Panc1 (cell line): ENCODE measurements around the gene NCKAP5. TPM values are rescaled to one million over a fixed set of nuclear protein-coding genes. Genes with fewer than 3 reads are reported as not detected.

Experiments used
- ATAC-seq: fragments of 200-7000 bp; cut with Tn5 transposase; 2 replicates; pipeline ENCODE4 v1.9.1; 2020; ENCODE audit warnings: mild to moderate bottlenecking, moderate library complexity
- BruUV-seq: library from RNA; stranded (reverse); fragments of 400-500 nt; replicated peaks from 2 replicates; lab custom pipeline; 2021; lab: Mats Ljungman, UMichigan
- CTCF ChIA-PET: fragments of 300-600 bp; sonication (Branson Sonifier 250); formaldehyde crosslinking; loops from one replicate; lab custom pipeline; 2022; ENCODE audit warnings: antibody characterized with exemption; lab: Charles Lee
- POLR2A ChIA-PET: fragments of 300-600 bp; sonication (Branson Sonifier 250); formaldehyde crosslinking; loops from one replicate; lab custom pipeline; 2022; ENCODE audit warnings: antibody characterized with exemption; lab: Charles Lee
- DNase-seq: peaks from one replicate; pipeline ENCODE4 v3.0.0-alpha.2; 2010; ENCODE audit warnings: low read depth, low spot score
- H3K27ac ChIP-seq: 2 replicates; pipeline ENCODE4 v1.5.1; 2011; ENCODE audit warnings: mild to moderate bottlenecking, low read length, inconsistent platforms
- H3K27me3 ChIP-seq: fragments of 200-500 bp; sonication (Bioruptor generic); 2 replicates; pipeline ENCODE4 v1.6.0; 2014; ENCODE audit warnings: low read length, inconsistent platforms; ENCODE audit not compliant: control insufficient read depth, insufficient read depth
- H3K36me3 ChIP-seq: fragments of 200-500 bp; sonication (Bioruptor generic); 2 replicates; pipeline ENCODE4 v1.5.1; 2014; ENCODE audit warnings: inconsistent platforms, mild to moderate bottlenecking, low read length, moderate library complexity; ENCODE audit not compliant: control insufficient read depth, insufficient read depth
- H3K4me1 ChIP-seq: 2 replicates; pipeline ENCODE4 v1.5.1; 2011; ENCODE audit warnings: inconsistent platforms, mild to moderate bottlenecking, low read length, moderate library complexity; ENCODE audit not compliant: control insufficient read depth, insufficient read depth
- H3K4me3 ChIP-seq, 2 experiments: 2 replicates each; pipeline ENCODE4 v1.5.1; 2011 to 2012; ENCODE audit warnings: low read depth in 2 of 2, low read length in 2 of 2, mild to moderate bottlenecking in 2 of 2, inconsistent platforms in 1 of 2, moderate library complexity in 1 of 2
- H3K9me3 ChIP-seq: fragments of 200-500 bp; sonication (Bioruptor generic); 2 replicates; pipeline ENCODE4 v1.5.1; 2014; ENCODE audit warnings: low read depth, mild to moderate bottlenecking, inconsistent platforms, low read length, moderate library complexity; ENCODE audit not compliant: control insufficient read depth, insufficient read depth
- POLR2AphosphoS5 ChIP-seq: IDR thresholded peaks from 2 replicates; pipeline ENCODE4 v1.6.1; 2012; ENCODE audit warnings: mild to moderate bottlenecking, low read depth, low read length, moderate library complexity
- SIN3A ChIP-seq: IDR thresholded peaks from 2 replicates; pipeline ENCODE4 v1.6.1; 2012; ENCODE audit warnings: low read depth, mild to moderate bottlenecking, low read length, moderate library complexity, borderline replicate concordance; ENCODE audit not compliant: insufficient read depth
- TCF7L2 ChIP-seq: IDR thresholded peaks from 2 replicates; pipeline ENCODE4 v1.6.1; 2011; ENCODE audit warnings: mild to moderate bottlenecking, low read depth, low read length, inconsistent platforms
- in situ Hi-C: cut with HindIII; loops from 2 replicates; pipeline ENCODE4 v1.10.0; 2016; ENCODE audit warnings: low sequenced_read_pairs, low pct_unique_long_range_greater_than_20kb
- intact Hi-C: fragments of 100-400 bp; cut with micrococcal nuclease; formaldehyde crosslinking; loops from one replicate; pipeline ENCODE4 v1.10.0; 2022; ENCODE audit not compliant: unreplicated experiment
- total RNA-seq: library from RNA; stranded (reverse); gene quantifications from one replicate; pipeline ENCODE4 v1.2.1, GENCODE V29; 2021; ENCODE audit not compliant: unreplicated experiment
- TF ChIP-seq, protein P1 (sequence below), 2 experiments: IDR thresholded peaks; 2 replicates each; pipeline ENCODE4 v1.6.1; 2011 to 2012; ENCODE audit warnings: low read depth in 2 of 2, control low read depth in 1 of 2, low read length in 1 of 2, mild to moderate bottlenecking in 1 of 2, moderate library complexity in 1 of 2; ENCODE audit not compliant: insufficient read depth in 1 of 2
- TF ChIP-seq, protein P2 (sequence below): fragments of 450-650 bp; IDR thresholded peaks from 2 replicates; pipeline ENCODE4 v1.5.1; 2017; ENCODE audit warnings: mild to moderate bottlenecking

Gene NCKAP5
- total RNA-seq, 1 experiment from 2014 or later, result 0.10 TPM

DNA sequence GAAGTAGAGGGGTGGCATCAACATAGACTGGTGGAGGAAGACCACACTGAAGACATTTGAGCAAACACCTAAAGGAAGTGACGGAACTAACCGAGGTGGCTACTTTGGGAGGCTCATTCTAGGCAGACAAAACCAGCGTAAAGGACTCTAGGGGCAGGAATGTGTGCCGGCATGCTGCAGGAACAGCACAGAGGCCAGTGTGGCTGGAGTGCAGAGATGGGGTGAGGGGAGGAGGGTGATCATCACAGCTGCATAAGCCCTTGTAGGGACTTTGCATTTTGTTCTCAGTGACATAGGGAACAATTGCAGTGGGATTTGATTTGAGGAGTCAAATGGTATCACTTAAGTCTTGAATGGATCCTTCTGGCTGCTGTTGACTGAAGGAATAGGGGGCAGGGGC, 253.5 kb downstream of the NCKAP5 start:
- TF ChIP-seq SIN3A, result no peak
- TF ChIP-seq TCF7L2, result no peak
- TF ChIP-seq, protein P1, sequence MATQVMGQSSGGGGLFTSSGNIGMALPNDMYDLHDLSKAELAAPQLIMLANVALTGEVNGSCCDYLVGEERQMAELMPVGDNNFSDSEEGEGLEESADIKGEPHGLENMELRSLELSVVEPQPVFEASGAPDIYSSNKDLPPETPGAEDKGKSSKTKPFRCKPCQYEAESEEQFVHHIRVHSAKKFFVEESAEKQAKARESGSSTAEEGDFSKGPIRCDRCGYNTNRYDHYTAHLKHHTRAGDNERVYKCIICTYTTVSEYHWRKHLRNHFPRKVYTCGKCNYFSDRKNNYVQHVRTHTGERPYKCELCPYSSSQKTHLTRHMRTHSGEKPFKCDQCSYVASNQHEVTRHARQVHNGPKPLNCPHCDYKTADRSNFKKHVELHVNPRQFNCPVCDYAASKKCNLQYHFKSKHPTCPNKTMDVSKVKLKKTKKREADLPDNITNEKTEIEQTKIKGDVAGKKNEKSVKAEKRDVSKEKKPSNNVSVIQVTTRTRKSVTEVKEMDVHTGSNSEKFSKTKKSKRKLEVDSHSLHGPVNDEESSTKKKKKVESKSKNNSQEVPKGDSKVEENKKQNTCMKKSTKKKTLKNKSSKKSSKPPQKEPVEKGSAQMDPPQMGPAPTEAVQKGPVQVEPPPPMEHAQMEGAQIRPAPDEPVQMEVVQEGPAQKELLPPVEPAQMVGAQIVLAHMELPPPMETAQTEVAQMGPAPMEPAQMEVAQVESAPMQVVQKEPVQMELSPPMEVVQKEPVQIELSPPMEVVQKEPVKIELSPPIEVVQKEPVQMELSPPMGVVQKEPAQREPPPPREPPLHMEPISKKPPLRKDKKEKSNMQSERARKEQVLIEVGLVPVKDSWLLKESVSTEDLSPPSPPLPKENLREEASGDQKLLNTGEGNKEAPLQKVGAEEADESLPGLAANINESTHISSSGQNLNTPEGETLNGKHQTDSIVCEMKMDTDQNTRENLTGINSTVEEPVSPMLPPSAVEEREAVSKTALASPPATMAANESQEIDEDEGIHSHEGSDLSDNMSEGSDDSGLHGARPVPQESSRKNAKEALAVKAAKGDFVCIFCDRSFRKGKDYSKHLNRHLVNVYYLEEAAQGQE (IDR thresholded peaks at IDR 0.05; ENCODE audit: insufficient read depth in 1 of 2, low read depth in 2 of 2, low read length in 1 of 2), result no peak
- no peak for TF ChIP-seq POLR2AphosphoS5
- TF ChIP-seq, protein P2, sequence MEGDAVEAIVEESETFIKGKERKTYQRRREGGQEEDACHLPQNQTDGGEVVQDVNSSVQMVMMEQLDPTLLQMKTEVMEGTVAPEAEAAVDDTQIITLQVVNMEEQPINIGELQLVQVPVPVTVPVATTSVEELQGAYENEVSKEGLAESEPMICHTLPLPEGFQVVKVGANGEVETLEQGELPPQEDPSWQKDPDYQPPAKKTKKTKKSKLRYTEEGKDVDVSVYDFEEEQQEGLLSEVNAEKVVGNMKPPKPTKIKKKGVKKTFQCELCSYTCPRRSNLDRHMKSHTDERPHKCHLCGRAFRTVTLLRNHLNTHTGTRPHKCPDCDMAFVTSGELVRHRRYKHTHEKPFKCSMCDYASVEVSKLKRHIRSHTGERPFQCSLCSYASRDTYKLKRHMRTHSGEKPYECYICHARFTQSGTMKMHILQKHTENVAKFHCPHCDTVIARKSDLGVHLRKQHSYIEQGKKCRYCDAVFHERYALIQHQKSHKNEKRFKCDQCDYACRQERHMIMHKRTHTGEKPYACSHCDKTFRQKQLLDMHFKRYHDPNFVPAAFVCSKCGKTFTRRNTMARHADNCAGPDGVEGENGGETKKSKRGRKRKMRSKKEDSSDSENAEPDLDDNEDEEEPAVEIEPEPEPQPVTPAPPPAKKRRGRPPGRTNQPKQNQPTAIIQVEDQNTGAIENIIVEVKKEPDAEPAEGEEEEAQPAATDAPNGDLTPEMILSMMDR, result no peak
- ATAC-seq, result no peak
- H3K36me3 ChIP-seq, result no peaks in the 10 kb centered on the region
- no peak overlapping the region for H3K27ac ChIP-seq
- ChIA-PET CTCF (no interaction called here), POLR2A (no interaction called here)
- DNase-seq, result no peak
- H3K9me3 ChIP-seq, result no peaks in the 10 kb centered on the region
- H3K27me3 ChIP-seq, result no peaks in the 10 kb centered on the region
- H3K4me1 ChIP-seq, result no peaks in the 10 kb centered on the region
- no peak overlapping the region for H3K4me3 ChIP-seq
- intact Hi-C loops, result no loop called here
- no TSS peak for BruUV-seq
- in situ Hi-C loops, result no loop called here

DNA sequence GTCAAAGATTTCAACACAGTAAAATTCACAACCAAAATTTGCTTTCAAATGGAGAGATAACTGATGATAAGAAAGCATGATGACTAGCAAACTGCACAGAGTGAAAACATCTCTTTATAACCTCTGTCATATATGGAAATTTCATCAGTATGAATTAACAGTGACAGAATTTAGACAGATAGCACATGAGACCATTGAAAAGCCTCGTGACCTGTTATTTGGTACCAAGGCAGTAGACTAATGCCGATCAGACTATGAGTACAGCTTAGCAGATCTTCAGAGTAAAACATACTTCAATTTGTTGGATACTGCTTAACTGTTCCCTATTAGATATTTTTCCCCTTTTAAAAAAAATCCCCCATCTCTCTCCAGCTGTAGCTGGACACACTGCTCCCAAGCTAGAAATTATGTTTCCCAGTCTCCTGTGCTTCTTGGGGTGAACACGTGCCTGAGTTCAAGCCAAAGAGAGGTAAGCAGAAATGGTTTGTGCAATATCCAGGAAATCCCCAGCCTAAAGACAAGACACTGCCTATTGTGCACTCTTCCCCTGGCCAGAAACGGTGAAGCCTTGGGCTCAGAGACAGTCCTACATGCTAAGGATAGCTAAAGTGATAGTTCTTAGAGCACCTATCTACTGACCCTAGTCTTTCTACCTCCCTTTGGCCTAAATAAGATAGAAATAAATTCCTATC, 256.1 kb downstream of the NCKAP5 start:
- no peak for ATAC-seq
- no TSS peak for BruUV-seq

More for the DNA sequence above, 256.1 kb downstream of the NCKAP5 start:
- no peak for DNase-seq
- Histone ChIP-seq H3K27ac (no peak overlapping the region), H3K4me1 (no peaks in the 10 kb centered on the region), H3K9me3 (no peaks in the 10 kb centered on the region), H3K27me3 (no peaks in the 10 kb centered on the region), H3K36me3 (no peaks in the 10 kb centered on the region), H3K4me3 (no peak overlapping the region)
- no peak for TF ChIP-seq SIN3A
- TF ChIP-seq, protein P1 (IDR thresholded peaks at IDR 0.05; ENCODE audit: insufficient read depth in 1 of 2, low read depth in 2 of 2, low read length in 1 of 2), result no peak
- TF ChIP-seq, protein P2, result no peak
- ChIA-PET POLR2A (no interaction called here), CTCF (no interaction called here)
- intact Hi-C loops, result no loop called here
- in situ Hi-C loops, result no loop called here
